ENCODE measurements around the gene NPEPL1.
"Not testable (repeated sequence)": the region's sequence is repeated elsewhere in the genome, so short reads cannot be mapped to it uniquely, and the experiment has no call there.

Gene NPEPL1

GRCh38 chr20:58715801-58716475, 23.3 kb downstream of the NPEPL1 start:
- DNase-seq = no peak

DNA sequence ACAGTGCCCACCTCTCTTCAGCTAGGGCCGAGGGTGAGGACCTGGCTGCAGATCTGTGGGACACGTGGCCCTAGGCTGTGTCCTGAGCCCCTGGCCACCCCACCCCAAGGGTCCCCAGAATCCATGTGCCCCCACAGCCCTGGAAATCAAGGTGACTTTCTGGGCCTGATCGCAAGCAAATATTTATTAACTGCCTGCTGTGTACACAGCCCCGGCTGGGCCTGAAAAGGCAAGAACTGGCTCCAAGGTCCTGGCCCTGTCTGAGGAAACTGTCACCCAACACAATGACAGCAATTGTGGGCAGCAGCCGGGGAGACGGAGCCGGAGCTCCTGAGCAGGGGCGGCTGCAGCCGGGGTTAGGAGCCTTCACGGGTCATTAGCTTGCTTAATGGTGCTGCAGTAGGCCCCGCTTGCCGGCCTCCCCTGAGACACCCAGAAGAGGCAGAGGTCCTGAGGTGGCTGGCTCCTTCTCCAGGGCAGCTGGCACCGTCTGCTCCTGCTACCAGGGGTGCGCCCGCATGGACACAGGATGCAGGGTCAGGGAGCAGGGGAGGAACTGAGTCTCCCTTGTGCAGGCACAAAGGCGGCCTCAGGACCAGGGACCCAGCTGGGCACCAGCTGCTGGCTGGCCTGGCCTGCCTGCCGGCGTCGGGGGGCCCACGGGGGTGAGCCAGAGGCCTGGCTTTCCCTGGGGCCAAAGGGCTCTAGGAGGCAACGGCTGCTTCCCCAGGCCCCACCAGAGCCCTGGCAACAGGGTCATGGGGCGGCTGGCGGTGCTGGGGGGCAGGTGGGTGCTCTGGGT, 24.1 kb downstream of the NPEPL1 start:
- DNase-seq = peak; percentile 2

DNA sequence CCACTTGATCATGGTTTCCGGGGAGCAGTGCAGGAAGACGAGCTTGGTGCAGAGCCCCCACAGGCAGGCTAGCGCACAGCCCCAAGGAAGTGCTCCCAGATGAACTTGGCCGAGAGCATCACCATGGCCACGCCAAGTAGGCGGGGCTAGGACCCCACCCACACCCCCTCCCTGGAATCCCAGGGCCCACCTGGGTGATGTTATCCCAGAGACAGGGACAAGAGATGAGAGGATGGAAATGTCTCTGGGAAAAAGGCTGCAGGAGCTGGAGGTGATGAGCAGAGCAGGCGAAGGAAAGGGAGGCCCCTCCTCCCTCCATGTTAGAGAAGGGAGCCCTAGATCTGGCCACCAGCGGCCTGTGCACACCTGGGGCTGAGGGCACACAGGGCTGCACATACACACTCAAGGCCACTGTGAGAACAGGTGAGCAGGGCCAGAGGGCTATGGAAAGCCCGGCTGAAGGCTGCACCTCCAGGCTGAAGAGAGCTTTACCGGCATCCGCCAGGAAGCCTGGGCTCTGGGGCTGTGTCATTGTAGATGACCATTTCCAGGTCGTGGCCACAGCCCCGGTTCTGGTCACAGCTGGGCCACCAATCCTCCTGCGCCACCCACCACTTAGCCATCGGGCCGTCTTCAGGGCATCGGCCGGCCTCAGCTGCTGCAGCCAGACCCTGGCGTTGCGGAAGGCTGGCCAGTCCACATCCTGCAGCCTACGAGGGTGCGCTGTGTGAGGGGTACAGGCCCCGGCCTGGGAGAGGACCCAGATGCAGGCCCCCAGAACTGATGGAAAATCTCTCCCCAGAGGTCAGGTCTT, 24.9 kb downstream of the NPEPL1 start:
- no peak for DNase-seq

DNA sequence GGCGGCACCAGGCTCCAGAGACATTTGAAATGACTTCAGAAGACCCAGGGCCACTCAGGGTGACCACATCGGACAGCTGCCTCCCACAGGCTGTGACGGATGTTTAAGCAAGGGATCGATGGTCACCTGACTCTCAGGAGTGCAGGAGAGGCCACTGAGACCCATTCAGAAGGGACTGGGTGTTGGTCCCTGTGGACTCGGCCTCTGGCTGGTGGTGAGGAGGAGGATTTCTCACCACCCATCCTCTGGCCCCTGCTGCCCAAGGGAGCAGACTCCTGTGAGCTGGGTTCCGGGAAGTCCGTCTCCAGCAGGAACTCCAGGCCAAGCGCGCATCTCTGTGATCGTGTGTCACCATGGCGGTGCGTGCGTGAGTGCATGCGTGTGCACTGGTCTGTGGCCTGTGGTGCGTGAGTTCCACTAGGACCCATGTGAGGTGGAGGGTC, 25.5 kb downstream of the NPEPL1 start:
- DNase-seq = no peak

- no peak for DNase-seq
Observed at GRCh38 chr20:58718729-58719128, 26.1 kb downstream of the NPEPL1 start.

DNA sequence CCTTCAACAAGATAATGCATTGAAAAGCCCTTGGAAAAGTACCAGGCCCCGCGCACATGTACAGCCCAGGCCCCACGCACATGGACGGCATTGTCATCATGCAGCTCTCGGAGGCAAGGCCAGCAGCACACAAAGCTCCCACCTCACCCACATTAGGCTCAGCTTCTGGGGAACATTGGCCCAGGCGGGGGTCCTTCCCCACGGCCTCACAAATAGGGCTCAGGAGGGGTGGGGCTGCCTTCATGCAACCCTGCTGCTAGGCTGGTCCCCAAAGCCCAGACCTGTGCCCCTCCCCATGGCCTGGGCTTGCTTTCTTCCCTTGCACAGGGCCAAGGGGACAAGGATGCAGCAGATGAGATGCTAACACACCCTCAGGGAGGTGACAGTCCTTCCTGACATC, 26.7 kb downstream of the NPEPL1 start:
- no peak for DNase-seq

DNA sequence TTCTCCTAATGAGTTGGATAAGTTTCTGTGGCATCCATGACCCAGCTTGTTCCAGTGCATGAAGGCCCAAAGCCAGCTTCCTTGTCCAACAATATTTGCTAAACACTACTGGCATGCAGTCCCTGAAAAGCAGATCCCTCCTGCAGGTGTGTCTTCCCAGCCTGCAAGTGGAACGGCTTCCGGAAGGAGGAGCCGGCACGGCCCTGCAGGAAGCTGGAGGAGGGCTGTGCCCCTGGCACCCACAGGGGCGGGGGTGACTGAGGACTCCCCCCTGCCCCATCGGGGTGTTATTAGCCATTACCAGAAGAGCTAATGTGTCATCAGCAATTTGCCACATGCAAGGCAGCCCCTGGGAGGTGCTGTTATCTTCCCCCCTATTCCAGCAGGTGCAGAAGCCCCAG, 27.4 kb downstream of the NPEPL1 start:
- DNase-seq = no peak

GRCh38 chr20:58720890-58721289, 28.3 kb downstream of the NPEPL1 start:
- no peak for DNase-seq

DNA sequence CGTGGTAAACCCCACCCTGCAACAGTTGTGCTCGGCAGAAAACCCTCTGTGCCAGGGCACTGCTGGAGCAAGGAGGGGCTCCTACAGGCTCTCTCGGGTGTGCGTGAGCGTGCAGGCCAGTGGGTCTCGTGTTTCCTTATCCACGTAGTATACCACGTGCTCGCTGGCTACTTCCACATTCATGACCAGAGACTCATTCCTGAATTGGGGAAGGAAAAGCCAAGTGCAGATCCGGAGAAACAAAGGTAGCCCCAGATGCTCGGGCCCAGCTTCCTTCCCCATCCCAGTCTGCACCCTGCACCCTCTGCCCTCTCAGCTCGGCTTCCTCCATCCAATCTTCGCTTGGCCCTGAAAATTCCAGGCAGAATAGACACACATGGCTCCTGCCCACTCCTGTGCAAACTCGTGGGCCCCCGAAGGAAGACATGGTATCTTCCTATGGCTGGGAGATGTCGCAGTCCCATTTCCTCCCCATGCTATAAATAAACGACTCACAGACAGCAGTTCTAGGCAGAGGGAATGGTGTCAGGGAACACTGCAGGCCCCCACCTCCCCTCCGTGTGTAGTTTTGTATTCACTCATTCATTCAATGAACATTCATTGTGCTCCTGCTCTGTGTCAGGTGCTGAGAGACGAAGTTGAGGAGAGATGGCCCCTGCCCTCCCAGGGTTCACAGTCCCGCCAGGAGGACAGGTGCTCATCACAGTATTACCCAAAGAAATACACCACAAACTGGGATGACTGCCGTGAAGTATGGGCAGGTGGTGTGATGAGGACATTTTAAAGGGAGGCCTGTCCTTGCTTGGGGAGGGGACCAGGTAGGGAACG, 29.6 kb downstream of the NPEPL1 start:
- DNase-seq = no peak

- no peak for DNase-seq
Observed at GRCh38 chr20:58722877-58723627, 30.5 kb downstream of the NPEPL1 start.

DNA sequence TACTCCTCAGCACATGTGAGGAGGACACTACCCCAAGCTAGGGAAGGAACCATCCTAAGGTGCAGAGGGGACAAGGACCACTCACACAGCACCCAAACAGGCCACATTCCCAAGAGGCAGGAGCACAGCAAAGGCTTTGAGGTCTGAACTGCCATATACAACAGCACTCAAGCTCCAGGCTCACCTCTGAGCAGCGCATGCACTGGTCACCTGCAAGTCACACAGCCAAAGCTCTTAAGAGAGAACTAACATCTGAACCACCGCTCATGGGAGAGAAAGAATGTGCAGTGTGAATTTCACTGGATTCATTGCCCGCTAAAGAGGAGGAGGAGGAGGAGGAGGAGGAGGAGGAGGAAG, 31.0 kb downstream of the NPEPL1 start:
- DNase-seq = no peak

DNA sequence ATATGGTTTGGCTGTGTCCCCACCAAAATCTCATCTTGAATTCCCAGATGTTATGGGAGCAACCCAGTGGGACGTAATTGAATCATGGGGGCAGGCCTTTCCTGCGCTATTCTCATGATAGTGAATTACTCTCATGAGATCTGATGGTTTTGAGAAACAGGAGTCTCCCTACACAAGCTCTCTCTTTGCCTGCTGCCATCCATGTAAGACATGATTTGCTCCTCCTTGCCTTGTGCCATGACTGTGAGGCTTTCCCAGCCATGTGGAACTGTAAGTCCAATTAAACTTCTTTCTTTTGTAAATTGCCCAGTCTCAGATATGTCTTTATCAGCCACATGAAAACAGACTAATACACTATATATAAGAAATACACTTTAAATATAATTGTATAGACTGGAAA, 33.6 kb downstream of the NPEPL1 start:
- DNase-seq = not testable (repeated sequence)

GRCh38 chr20:58731192-58731591, 38.6 kb downstream of the NPEPL1 start:
- DNase-seq = no peak

GRCh38 chr20:58737198-58737597, 44.6 kb downstream of the NPEPL1 start:
- no peak for DNase-seq

- no peak for DNase-seq
Observed at GRCh38 chr20:58740356-58741308, 48.0 kb downstream of the NPEPL1 start.

GRCh38 chr20:58741384-58741783, 48.8 kb downstream of the NPEPL1 start:
- DNase-seq = no peak

DNA sequence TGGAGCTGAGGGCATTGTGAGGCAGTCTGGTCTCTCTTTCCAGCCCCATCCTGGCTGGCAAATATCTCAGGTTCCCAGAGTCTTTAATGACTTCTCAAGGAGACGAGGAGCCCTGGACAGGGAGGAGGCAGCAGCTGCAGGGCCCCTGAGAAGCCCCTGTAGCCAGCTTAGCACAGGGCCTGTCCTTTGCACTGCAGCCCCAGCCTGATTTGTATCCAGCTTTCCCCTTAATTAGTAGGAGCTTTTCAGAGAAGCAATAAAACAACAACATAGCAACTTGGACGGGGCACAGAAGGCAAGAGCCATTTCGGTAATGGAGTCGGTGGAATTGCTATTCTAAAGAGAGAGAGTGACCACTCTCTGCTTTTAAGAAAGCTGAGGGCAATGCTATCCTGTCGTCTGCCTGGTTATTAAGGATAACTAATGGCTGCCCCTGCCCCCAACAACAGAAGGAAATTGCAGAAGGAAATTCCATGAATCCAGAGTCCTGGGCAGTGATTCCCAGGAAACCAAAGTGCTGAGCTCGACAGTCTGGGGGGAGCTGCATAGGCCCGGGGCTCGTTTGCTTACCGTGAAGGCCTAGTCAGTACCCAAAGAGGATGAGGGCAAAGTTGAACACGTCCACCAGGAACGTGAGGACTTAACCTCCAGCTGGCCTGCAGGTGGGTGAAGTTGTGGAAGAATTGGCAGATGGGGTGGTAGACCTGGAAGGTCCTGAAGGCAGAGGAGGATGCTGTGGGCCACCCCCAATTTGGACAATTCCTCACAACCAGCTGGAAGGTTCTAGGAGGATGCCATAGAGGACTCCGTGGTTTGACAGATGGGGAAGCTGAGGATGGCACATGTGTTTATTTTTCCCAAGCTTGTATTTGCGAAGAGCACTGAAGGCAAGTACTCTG, 50.3 kb downstream of the NPEPL1 start:
- no peak for DNase-seq

GRCh38 chr20:58743929-58744534, 51.4 kb downstream of the NPEPL1 start:
- no peak for DNase-seq

- no peak for DNase-seq
Observed at GRCh38 chr20:58744836-58745235, 52.2 kb downstream of the NPEPL1 start.
